ENCODE results near the gene MYCBP2. TPM values are rescaled to one million over a fixed set of nuclear protein-coding genes. Genes with fewer than 3 reads are reported as not detected.
"Not testable (repeated sequence)": the region's sequence is repeated elsewhere in the genome, so short reads cannot be mapped to it uniquely, and the experiment has no call there.

The MYCBP2 gene
- total RNA-seq, 1 experiment from 2014 or later, result 6.1 TPM

GRCh38 chr13:77235456-77236022, 91.4 kb downstream of the MYCBP2 start:
- in situ Hi-C loops (cut with HindIII; ENCODE audit: low pct_unique_long_range_greater_than_20kb, low sequenced_read_pairs), result no loop called here
- no peak for DNase-seq (ENCODE audit: low read depth)

- in situ Hi-C loops (cut with HindIII; ENCODE audit: low pct_unique_long_range_greater_than_20kb, low sequenced_read_pairs), result no loop called here
These were observed 93.7 kb downstream of the MYCBP2 start for GRCh38 chr13:77233159-77233558.

DNA sequence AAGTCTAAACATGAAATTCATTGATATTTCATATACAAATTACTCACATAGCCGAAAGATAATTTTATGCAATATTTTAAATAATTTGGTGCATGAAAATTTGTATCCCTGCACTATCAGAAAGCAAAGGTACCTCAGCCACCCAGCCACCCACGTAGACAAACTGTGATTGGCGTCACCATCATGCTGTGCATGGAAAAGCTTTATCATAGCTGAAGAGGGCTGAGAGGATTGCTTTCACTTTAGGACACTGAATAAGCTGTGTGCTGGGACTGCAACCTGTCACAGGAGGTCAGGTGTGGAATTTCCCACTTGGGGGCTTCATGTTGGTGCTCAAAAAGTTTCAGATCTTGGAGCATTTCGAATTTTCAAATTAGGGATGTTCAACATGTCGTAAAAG, 96.3 kb downstream of the MYCBP2 start:
- no peak for DNase-seq (ENCODE audit: low read depth)
- in situ Hi-C loops (cut with HindIII; ENCODE audit: low pct_unique_long_range_greater_than_20kb, low sequenced_read_pairs), result no loop called here

More at GRCh38 chr13:77233159-77233558, 93.7 kb downstream of the MYCBP2 start:
- DNase-seq (ENCODE audit: low read depth), result no peak

GRCh38 chr13:77225946-77226345, 100.9 kb downstream of the MYCBP2 start:
- no peak for DNase-seq (ENCODE audit: low read depth)
- in situ Hi-C loops (cut with HindIII; ENCODE audit: low pct_unique_long_range_greater_than_20kb, low sequenced_read_pairs), result no loop called here

GRCh38 chr13:77222909-77223308, 104.0 kb downstream of the MYCBP2 start:
- in situ Hi-C loops (cut with HindIII; ENCODE audit: low pct_unique_long_range_greater_than_20kb, low sequenced_read_pairs), result no loop called here
- DNase-seq (ENCODE audit: low read depth), result no peak

DNA sequence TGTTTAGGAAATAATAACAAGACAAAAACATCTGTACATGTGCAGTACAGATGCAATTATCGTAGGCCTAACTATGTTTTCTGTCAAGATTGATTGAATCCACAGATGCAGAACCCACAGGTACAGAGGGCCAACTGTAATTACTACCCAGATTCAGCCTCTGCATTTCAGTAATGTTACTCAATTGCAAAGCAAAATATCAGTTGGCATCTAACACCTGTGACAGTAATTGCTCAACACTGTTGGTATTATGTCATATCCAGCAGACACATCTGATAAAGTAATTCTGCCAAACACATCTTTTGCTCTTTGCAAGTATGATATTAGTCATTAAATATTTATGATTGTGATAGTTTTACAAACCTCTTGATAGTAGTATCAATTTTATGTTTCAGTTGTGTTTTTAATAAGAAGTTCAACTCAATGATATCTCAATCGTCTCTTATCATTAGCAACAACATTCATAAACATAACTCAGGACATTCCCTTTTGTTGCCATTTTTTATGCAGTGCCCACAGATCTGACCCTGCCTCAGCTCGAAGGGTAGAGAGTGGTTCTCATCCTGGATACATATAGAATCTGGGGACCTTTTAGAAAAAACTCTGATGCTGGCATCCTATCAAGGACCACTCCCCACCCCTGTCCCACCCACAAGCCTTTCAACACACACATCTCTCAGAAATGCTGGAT, 104.7 kb downstream of the MYCBP2 start:
- in situ Hi-C loops (cut with HindIII; ENCODE audit: low pct_unique_long_range_greater_than_20kb, low sequenced_read_pairs), result no loop called here
- DNase-seq (ENCODE audit: low read depth), result no peak

GRCh38 chr13:77219401-77219800, 107.5 kb downstream of the MYCBP2 start:
- no peak for DNase-seq (ENCODE audit: low read depth)
- in situ Hi-C loops (cut with HindIII; ENCODE audit: low pct_unique_long_range_greater_than_20kb, low sequenced_read_pairs), result no loop called here

- in situ Hi-C loops (cut with HindIII; ENCODE audit: low pct_unique_long_range_greater_than_20kb, low sequenced_read_pairs), result no loop called here
- no peak for DNase-seq (ENCODE audit: low read depth)
These were observed 108.6 kb downstream of the MYCBP2 start for GRCh38 chr13:77218274-77218673.

- DNase-seq (ENCODE audit: low read depth), result no peak
- in situ Hi-C loops (cut with HindIII; ENCODE audit: low pct_unique_long_range_greater_than_20kb, low sequenced_read_pairs), result no loop called here
These were observed 111.4 kb downstream of the MYCBP2 start for GRCh38 chr13:77215543-77215942.

DNA sequence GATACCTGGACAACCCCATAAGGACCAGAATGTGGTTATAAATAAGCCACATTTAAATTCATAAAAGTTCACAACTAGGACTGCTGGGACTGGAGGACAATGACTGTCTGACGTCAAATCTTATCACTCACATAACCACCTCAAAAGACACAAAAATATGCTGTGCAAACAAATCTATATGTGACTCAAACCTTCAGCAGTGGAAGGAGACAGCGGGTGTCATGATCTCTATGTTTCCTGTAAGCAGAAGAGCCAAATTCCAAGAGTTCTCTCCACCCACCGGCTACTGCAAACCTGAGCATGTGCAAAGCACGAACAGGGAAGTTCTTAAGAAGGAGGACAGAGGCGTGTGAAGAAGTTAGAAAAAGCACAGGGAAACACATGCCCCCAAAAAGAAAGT, 113.2 kb downstream of the MYCBP2 start:
- in situ Hi-C loops (cut with HindIII; ENCODE audit: low pct_unique_long_range_greater_than_20kb, low sequenced_read_pairs), result no loop called here
- no peak for DNase-seq (ENCODE audit: low read depth)

GRCh38 chr13:77207943-77208342, 119.0 kb downstream of the MYCBP2 start:
- in situ Hi-C loops (cut with HindIII; ENCODE audit: low pct_unique_long_range_greater_than_20kb, low sequenced_read_pairs), result no loop called here
- no peak for DNase-seq (ENCODE audit: low read depth)

DNA sequence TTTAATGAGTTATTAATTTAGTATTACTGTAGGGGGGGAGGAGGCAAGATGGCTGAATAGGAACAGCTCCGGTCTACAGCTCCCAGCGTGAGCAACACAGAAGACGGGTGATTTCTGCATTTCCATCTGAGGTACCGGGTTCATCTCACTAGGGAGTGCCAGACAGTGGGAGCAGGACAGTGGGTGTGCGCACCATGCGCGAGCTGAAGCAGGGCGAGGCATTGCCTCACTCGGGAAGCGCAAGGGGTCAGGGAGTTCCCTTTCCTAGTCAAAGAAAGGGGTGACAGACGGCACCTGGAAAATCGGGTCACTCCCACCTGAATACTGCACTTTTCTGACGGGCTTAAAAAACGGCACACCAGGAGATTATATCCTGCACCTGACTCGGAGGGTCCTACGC, 127.9 kb downstream of the MYCBP2 start:
- DNase-seq (ENCODE audit: low read depth); in situ Hi-C loops (cut with HindIII; ENCODE audit: low pct_unique_long_range_greater_than_20kb, low sequenced_read_pairs): not testable (repeated sequence)

DNA sequence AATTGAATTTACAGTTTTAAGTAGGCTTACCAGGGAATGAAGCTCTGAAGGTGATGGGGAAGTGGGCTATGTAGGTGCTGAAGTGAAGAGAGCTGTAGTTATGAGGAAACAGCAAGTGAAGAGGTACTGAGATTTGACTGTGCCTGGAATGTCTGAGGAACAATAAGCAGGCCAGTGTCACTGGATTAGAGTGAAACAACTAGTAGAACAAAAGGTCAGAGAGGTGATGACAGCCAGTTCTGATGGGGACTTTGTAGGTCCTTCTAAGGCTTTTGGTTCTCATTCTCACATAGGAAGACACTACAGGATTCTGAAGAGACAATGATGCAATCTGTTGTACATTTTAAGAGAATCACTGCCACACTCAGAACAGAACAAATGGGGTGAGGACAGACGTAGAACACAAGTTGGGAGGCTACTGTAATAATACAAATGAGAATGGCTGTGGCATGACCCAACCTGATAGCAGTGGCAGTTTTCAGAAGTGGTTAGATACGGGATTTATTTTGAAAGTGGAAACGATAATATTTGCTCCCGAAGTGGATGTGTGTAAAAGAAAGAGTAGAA, 130.8 kb downstream of the MYCBP2 start:
- no peak for DNase-seq (ENCODE audit: low read depth)
- in situ Hi-C loops (cut with HindIII; ENCODE audit: low pct_unique_long_range_greater_than_20kb, low sequenced_read_pairs), result no loop called here

DNA sequence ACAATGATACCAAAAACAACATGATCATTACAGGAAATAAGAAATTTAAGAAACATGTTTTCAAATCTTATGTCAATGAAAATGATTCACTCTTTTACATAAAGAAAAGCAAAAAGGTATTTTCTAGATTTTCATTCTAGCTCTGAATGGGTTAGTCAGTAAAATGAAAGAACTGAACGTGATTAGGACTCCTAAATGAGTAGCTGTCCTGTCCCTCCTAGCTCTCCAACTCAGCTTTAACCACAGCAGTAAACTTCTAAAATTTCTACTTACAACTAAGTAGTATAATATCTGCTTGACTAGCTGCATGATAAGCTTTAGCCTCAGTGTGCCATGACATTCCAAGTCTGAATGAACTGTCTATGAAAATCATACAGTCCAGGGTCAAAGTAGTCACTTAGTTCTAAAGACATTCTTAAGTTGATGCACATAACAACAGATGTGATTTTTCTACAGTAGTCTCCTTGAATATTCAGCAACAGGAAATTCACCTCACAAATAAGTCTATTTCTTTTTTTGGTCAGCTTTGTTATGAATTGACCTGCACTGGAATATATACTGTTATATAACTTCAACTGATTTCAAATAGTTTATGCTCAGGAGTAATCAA, 136.4 kb downstream of the MYCBP2 start:
- DNase-seq (ENCODE audit: low read depth), result no peak
- in situ Hi-C loops (cut with HindIII; ENCODE audit: low pct_unique_long_range_greater_than_20kb, low sequenced_read_pairs), result no loop called here

GRCh38 chr13:77185721-77186120, 141.2 kb downstream of the MYCBP2 start:
- in situ Hi-C loops (cut with HindIII; ENCODE audit: low pct_unique_long_range_greater_than_20kb, low sequenced_read_pairs), result no loop called here
- DNase-seq (ENCODE audit: low read depth), result no peak

- in situ Hi-C loops (cut with HindIII; ENCODE audit: low pct_unique_long_range_greater_than_20kb, low sequenced_read_pairs), result no loop called here
- DNase-seq (ENCODE audit: low read depth), result no peak
These were observed 142.4 kb downstream of the MYCBP2 start for GRCh38 chr13:77184455-77184854.

DNA sequence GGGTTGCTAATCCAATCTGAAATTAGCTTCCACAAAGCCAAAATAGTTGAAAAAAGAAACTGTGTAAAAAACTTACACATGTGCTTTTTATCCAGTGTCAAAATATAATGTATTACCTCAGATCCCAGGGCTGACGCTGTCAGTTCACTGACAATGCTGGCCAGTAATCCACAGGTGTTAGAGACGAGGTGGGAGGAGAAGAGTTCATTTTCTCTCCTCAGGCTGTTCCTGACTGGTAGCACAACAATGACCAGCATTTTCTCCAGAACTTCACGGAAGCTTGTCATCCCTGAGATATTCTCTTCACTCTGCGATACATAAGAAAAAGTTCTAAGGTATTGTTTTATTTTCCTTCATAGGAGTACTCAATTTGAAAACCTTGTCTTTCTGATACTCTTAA, 146.9 kb downstream of the MYCBP2 start:
- DNase-seq (ENCODE audit: low read depth), result no peak
- in situ Hi-C loops (cut with HindIII; ENCODE audit: low pct_unique_long_range_greater_than_20kb, low sequenced_read_pairs), result no loop called here

GRCh38 chr13:77177646-77178045, 149.2 kb downstream of the MYCBP2 start:
- DNase-seq (ENCODE audit: low read depth), result no peak
- in situ Hi-C loops (cut with HindIII; ENCODE audit: low pct_unique_long_range_greater_than_20kb, low sequenced_read_pairs), result no loop called here

GRCh38 chr13:77176350-77176749, 150.5 kb downstream of the MYCBP2 start:
- DNase-seq (ENCODE audit: low read depth), result no peak
- in situ Hi-C loops (cut with HindIII; ENCODE audit: low pct_unique_long_range_greater_than_20kb, low sequenced_read_pairs), result no loop called here
